ENCODE results near the gene ZDHHC18. TPM values are rescaled to one million over a fixed set of nuclear protein-coding genes. Genes with fewer than 3 reads are reported as not detected.

ZDHHC18 gene
- total and polyA plus RNA-seq, 2 of the 8 experiments (the other 6 are each of a cell fraction or from before 2014, with no cell fraction given) = 29.7 to 49.8 TPM

- TF ChIP-seq CEBPB (IDR thresholded peaks at IDR 0.05; ENCODE audit: low read depth, low read length) (no peak), SIX5 (IDR thresholded peaks at IDR 0.05; ENCODE audit: low read depth, low read length) (no peak), CBX5 (IDR thresholded peaks at IDR 0.05; ENCODE audit: low read depth, low read length) (no peak), SRF (IDR thresholded peaks at IDR 0.05; ENCODE audit: low read depth, low read length) (no peak), GABPA (IDR thresholded peaks at IDR 0.05; ENCODE audit: borderline replicate concordance, insufficient read depth, low read length) (no peak), BCL11A (IDR thresholded peaks at IDR 0.05; ENCODE audit: low read depth in 2 of 2, low read length in 2 of 2) (no peak), SP4 (IDR thresholded peaks at IDR 0.05; ENCODE audit: low read length) (no peak), CBX8 (IDR thresholded peaks at IDR 0.05; ENCODE audit: borderline replicate concordance, low read depth, low read length) (no peak), TBP (IDR thresholded peaks at IDR 0.05; ENCODE audit: low read depth, low read length) (no peak), POLR2AphosphoS5 (IDR thresholded peaks at IDR 0.05; ENCODE audit: low read depth, low read length) (no peak), JUND (IDR thresholded peaks at IDR 0.05; ENCODE audit: low read length) (peak; percentile 79; the same call in 1 of the 2 replicates), SUZ12 (IDR thresholded peaks at IDR 0.05; ENCODE audit: low read length) (no peak)
These were observed 36.5 kb downstream of the ZDHHC18 start, which contains the start of gene SFN (continued) for GRCh38 chr1:26862781-26863684.

All from H1 (cell line).